CD4-positive, alpha-beta T cell (primary cell): Measurements from ENCODE around the gene PLCB1. TPM values are rescaled to one million over a fixed set of nuclear protein-coding genes. Genes with fewer than 3 reads are reported as not detected.

Experiments used
- ATAC-seq: fragments of 200-7000 bp; cut with Tn5 transposase; one replicate; pipeline ENCODE4 v1.10.0; 2022; ENCODE audit warnings: mild to moderate bottlenecking; ENCODE audit not compliant: poor library complexity
- CTCF ChIA-PET: fragments of 350-600 bp; sonication (Branson Sonifier 250); formaldehyde crosslinking; loops from one replicate; lab custom pipeline; 2021; ENCODE audit warnings: antibody characterized with exemption, inconsistent platforms; lab: Charles Lee
- POLR2A ChIA-PET: fragments of 350-600 bp; sonication (Branson Sonifier 250); formaldehyde crosslinking; loops from one replicate; lab custom pipeline; 2021; ENCODE audit warnings: antibody characterized with exemption, inconsistent platforms; lab: Charles Lee
- DNase-seq, 14 experiments: peaks; one replicate each; pipeline ENCODE4 v3.0.0-alpha.2; 2013 to 2020; ENCODE audit warnings: mixed read lengths in 2 of 14
- H3K27ac ChIP-seq, 2 donors: one replicate each; pipeline versions ENCODE4 v1.5.1 to v1.7.0; 2013; ENCODE audit warnings: low read length in 2 of 2, low read depth in 1 of 2, mild to moderate bottlenecking in 1 of 2
- H3K27me3 ChIP-seq, 2 experiments: 1 replicate in 1 of 2; 2 replicates in 1 of 2; pipeline versions ENCODE4 v1.6.1 to v1.7.0; 2013; ENCODE audit warnings: low read length in 2 of 2, control low read depth in 1 of 2, mild to moderate bottlenecking in 1 of 2, moderate library complexity in 1 of 2; ENCODE audit not compliant: insufficient read depth in 2 of 2, control insufficient read depth in 1 of 2
- H3K36me3 ChIP-seq: one replicate; pipeline ENCODE4 v1.6.1; 2013; ENCODE audit warnings: low read length, control low read depth; ENCODE audit not compliant: insufficient read depth
- H3K4me1 ChIP-seq: one replicate; pipeline ENCODE4 v1.6.1; 2013; ENCODE audit warnings: low read length, control low read depth; ENCODE audit not compliant: insufficient read depth
- H3K4me3 ChIP-seq: one replicate; pipeline ENCODE4 v1.5.1; 2013; ENCODE audit warnings: mild to moderate bottlenecking, low read length, moderate library complexity
- H3K9me3 ChIP-seq, 2 experiments: 1 replicate in 1 of 2; 2 replicates in 1 of 2; pipeline versions ENCODE4 v1.6.1 to v1.7.0; 2013; ENCODE audit warnings: low read length in 2 of 2, mild to moderate bottlenecking in 2 of 2, control low read depth in 1 of 2, moderate library complexity in 1 of 2; ENCODE audit not compliant: control insufficient read depth in 1 of 2, insufficient read depth in 1 of 2
- H3K27ac Mint-ChIP-seq: one replicate; pipeline ENCODE4 v1.8.0; 2020; ENCODE audit warnings: mixed read lengths
- H3K27me3 Mint-ChIP-seq: one replicate; pipeline ENCODE4 v1.8.0; 2021; ENCODE audit warnings: mixed read lengths
- H3K36me3 Mint-ChIP-seq: one replicate; pipeline ENCODE4 v1.8.0; 2021; ENCODE audit warnings: low read depth, mixed read lengths
- H3K4me1 Mint-ChIP-seq: one replicate; pipeline ENCODE4 v1.8.0; 2021; ENCODE audit warnings: low read depth, mixed read lengths
- H3K4me3 Mint-ChIP-seq: one replicate; pipeline ENCODE4 v1.8.0; 2020; ENCODE audit warnings: mild to moderate bottlenecking, mixed read lengths
- H3K9me3 Mint-ChIP-seq: one replicate; pipeline ENCODE4 v1.8.0; 2020; ENCODE audit warnings: mixed read lengths
- intact Hi-C, 2 experiments: fragments of 100-400 bp; cut with DNase I in 1 of 2; cut with micrococcal nuclease in 1 of 2; formaldehyde crosslinking; loops; one replicate each; pipeline versions ENCODE4 v1.15.1 to v1.9.0; 2023 to 2025; cut with DNase I, micrococcal nuclease
- total RNA-seq, 174 experiments: library from RNA in 2 of 174; stranded (reverse) in 2 of 174; gene quantifications; one replicate each; pipeline ENCODE4 v1.2.3 and lab custom pipeline; 2021 to 2026
- TF ChIP-seq, protein P1 (sequence below): fragments of 200-600 bp; IDR thresholded peaks from one replicate; pipeline ENCODE4 v1.8.0; 2022; ENCODE audit warnings: antibody characterized with exemption, mild to moderate bottlenecking

The PLCB1 gene
- total RNA-seq, 2 experiments from 2014 or later, result 3.8 to 5.6 TPM

DNA sequence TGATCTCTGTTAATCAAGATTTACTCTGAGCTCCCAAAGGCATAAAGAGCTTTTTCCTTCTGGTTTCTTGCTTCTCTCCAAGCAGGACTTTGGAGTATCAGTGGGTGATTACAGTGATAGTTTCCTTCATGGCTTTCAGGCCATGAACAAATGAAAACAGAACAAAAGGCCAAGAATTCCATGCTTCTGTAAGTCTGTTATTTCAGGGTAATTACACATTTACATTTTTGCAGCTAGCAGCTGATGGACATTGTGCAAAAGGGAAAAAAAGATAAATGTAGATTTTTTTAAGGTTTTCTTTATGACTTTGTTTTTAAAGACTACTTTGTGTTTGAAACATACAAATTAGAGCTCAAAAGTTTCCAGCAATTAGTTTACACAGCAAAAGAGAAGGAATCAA is 441.6 kb downstream of the PLCB1 start:
- Histone ChIP-seq H3K27me3 (no peaks in the 10 kb centered on the region), H3K4me3 (no peak overlapping the region), H3K27ac (no peak overlapping the region), H3K9me3 (no peaks in the 10 kb centered on the region), H3K36me3 (no peaks in the 10 kb centered on the region), H3K4me1 (no peaks in the 10 kb centered on the region)
- H3K27me3 Mint-ChIP-seq, result no peaks in the 10 kb centered on the region
- DNase-seq (no peak), ATAC-seq (no peak)
- intact Hi-C loops, result no loop called here
- no peak overlapping the region for H3K27ac Mint-ChIP-seq
- CTCF ChIA-PET, result no interaction called here
- no peaks in the 10 kb centered on the region for H3K36me3 Mint-ChIP-seq
- peaks cover 4% of the 10 kb centered on the region for H3K9me3 Mint-ChIP-seq
- TF ChIP-seq, protein P1, sequence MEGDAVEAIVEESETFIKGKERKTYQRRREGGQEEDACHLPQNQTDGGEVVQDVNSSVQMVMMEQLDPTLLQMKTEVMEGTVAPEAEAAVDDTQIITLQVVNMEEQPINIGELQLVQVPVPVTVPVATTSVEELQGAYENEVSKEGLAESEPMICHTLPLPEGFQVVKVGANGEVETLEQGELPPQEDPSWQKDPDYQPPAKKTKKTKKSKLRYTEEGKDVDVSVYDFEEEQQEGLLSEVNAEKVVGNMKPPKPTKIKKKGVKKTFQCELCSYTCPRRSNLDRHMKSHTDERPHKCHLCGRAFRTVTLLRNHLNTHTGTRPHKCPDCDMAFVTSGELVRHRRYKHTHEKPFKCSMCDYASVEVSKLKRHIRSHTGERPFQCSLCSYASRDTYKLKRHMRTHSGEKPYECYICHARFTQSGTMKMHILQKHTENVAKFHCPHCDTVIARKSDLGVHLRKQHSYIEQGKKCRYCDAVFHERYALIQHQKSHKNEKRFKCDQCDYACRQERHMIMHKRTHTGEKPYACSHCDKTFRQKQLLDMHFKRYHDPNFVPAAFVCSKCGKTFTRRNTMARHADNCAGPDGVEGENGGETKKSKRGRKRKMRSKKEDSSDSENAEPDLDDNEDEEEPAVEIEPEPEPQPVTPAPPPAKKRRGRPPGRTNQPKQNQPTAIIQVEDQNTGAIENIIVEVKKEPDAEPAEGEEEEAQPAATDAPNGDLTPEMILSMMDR, result no peak
- H3K4me3 Mint-ChIP-seq, result no peak overlapping the region
- H3K4me1 Mint-ChIP-seq, result no peaks in the 10 kb centered on the region
- POLR2A ChIA-PET, result no interaction called here

DNA sequence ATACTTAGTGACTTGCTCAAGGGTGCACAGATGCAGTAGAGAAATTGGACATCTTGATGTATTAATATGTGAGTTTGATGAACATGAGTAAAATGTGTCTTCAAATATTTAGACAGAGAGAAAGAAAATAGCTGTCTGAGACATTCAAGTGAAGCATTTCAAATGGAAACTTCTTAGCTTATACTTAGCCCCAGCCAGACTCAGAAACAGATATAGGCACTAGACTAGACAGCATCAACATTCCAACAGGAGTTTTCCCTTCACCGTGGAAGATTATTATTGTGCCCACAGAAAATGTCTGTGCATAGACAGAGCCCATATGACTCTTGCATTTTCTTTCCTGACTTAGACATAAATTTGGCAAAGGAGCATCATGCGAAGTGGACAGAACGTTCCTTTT is 443.0 kb downstream of the PLCB1 start:
- H3K27me3 ChIP-seq, result no peaks in the 10 kb centered on the region
- no peak for ATAC-seq
- POLR2A ChIA-PET, result no interaction called here
- TF ChIP-seq, protein P1, result no peak
- intact Hi-C loops, result no loop called here
- peaks cover 7% of the 10 kb centered on the region for H3K9me3 Mint-ChIP-seq
- no peak overlapping the region for H3K4me3 ChIP-seq
- no peak overlapping the region for H3K4me3 Mint-ChIP-seq
- CTCF ChIA-PET, result no interaction called here
- no peaks in the 10 kb centered on the region for H3K4me1 Mint-ChIP-seq
- no peaks in the 10 kb centered on the region for H3K27me3 Mint-ChIP-seq
- H3K27ac ChIP-seq, result no peak overlapping the region
- no peaks in the 10 kb centered on the region for H3K36me3 Mint-ChIP-seq
- no peaks in the 10 kb centered on the region for H3K4me1 ChIP-seq
- H3K27ac Mint-ChIP-seq, result no peak overlapping the region
- no peaks in the 10 kb centered on the region for H3K36me3 ChIP-seq
- no peak for DNase-seq
- H3K9me3 ChIP-seq, result no peaks in the 10 kb centered on the region

DNA sequence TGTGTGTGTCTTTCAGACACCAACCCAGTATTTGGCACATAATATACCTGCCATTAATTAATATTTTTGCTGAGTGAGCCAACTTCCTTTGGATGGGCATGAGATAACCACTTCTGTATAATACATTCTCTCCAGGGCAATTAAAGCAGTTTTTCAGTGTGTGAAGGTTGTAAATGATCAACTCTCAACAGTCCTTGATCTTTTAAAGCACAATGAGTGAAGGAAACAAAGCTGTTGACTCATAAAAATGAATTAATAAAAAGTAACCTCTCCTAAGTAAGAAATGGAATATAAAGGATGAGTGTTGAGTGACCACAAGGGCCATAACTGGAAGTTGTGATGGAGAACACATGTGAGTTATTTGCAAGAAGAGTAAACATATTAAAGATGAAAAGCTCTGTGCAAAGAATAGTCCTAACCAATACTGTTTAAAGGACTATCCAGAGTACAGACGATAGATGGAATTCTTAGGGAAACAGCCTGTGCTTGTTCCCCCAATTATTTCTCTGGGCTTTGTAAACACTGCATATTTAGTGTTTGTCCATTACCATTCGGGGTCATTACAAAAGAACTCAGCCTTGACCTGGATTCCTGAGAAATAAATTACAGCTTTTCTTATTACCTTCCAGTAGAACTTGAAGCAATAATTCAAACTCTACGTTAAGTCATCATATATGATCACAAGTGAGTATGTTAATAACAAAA is 446.2 kb downstream of the PLCB1 start:
- H3K4me3 Mint-ChIP-seq, result no peak overlapping the region
- ATAC-seq (no peak), DNase-seq (no peak)
- no peaks in the 10 kb centered on the region for H3K4me1 ChIP-seq
- H3K4me3 ChIP-seq, result no peak overlapping the region
- no peak overlapping the region for H3K27ac ChIP-seq
- ChIA-PET CTCF (no interaction called here), POLR2A (no interaction called here)
- H3K27me3 Mint-ChIP-seq, result no peaks in the 10 kb centered on the region
- no peaks in the 10 kb centered on the region for H3K36me3 Mint-ChIP-seq
- no peak overlapping the region for H3K27ac Mint-ChIP-seq
- peaks cover 3% of the 10 kb centered on the region for H3K9me3 Mint-ChIP-seq
- TF ChIP-seq, protein P1, result no peak
- no peaks in the 10 kb centered on the region for H3K36me3 ChIP-seq
- no peaks in the 10 kb centered on the region for H3K27me3 ChIP-seq
- no peaks in the 10 kb centered on the region for H3K4me1 Mint-ChIP-seq
- no peaks in the 10 kb centered on the region for H3K9me3 ChIP-seq
- intact Hi-C loops, result no loop called here
